Measurements from ENCODE around the gene TRPV3.
"Not testable (repeated sequence)": the region's sequence is repeated elsewhere in the genome, so short reads cannot be mapped to it uniquely, and the experiment has no call there.

TRPV3 gene

DNA sequence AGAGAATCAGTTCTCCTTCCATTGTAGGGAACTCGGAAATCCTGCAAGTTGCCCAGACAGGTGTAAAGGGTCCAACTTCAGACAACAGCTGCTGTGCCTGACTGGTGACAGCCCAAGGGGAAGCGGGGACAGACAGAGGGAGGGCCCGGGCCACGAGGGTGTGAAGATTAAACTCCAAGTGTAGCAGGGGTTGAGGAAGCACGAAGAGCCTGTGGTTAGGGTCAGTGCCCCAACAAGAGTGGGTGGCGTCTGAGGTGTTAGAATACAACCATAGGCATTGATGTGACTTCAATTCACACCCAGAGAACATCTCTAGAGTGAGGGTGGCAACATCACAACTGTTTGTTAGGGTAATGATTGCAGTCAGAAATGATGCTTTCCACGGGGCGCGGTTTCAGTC is 42.7 kb downstream of the TRPV3 start:
- Histone ChIP-seq H3K27me3 (ENCODE audit: low read depth, low read length) (no peaks in the 10 kb centered on the region), H3K9ac (ENCODE audit: low read length) (no peak overlapping the region), H3K4me1 (ENCODE audit: low read length) (no peaks in the 10 kb centered on the region), H3K79me2 (ENCODE audit: low read length) (no peaks in the 10 kb centered on the region), H3K27ac (ENCODE audit: low read length) (no peak overlapping the region), H3K9me3 (ENCODE audit: insufficient read depth, low read length) (no peaks in the 10 kb centered on the region), H3K36me3 (replicated peaks; ENCODE audit: low read depth, low read length) (no peaks in the 10 kb centered on the region), H2AFZ (ENCODE audit: low read depth, low read length) (no peak overlapping the region), H3K4me3 (ENCODE audit: low read length) (no peak overlapping the region), H3K4me2 (ENCODE audit: low read length) (no peak overlapping the region), H4K20me1 (ENCODE audit: insufficient read depth, low read length) (no peaks in the 10 kb centered on the region)
- no peak for TF ChIP-seq EZH2phosphoT487 (IDR thresholded peaks at IDR 0.05; ENCODE audit: low read depth)
- TF ChIP-seq, protein P1, sequence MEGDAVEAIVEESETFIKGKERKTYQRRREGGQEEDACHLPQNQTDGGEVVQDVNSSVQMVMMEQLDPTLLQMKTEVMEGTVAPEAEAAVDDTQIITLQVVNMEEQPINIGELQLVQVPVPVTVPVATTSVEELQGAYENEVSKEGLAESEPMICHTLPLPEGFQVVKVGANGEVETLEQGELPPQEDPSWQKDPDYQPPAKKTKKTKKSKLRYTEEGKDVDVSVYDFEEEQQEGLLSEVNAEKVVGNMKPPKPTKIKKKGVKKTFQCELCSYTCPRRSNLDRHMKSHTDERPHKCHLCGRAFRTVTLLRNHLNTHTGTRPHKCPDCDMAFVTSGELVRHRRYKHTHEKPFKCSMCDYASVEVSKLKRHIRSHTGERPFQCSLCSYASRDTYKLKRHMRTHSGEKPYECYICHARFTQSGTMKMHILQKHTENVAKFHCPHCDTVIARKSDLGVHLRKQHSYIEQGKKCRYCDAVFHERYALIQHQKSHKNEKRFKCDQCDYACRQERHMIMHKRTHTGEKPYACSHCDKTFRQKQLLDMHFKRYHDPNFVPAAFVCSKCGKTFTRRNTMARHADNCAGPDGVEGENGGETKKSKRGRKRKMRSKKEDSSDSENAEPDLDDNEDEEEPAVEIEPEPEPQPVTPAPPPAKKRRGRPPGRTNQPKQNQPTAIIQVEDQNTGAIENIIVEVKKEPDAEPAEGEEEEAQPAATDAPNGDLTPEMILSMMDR (IDR thresholded peaks at IDR 0.05; ENCODE audit: low read depth, low read length): no peak

GRCh38 chr17:3514167-3514566 is 43.4 kb downstream of the TRPV3 start:
- not testable (repeated sequence) for H2AFZ ChIP-seq (ENCODE audit: low read depth, low read length); H3K4me3 ChIP-seq (ENCODE audit: low read length); H3K4me1 ChIP-seq (ENCODE audit: low read length); H3K27me3 ChIP-seq (ENCODE audit: low read depth, low read length); H3K36me3 ChIP-seq (replicated peaks; ENCODE audit: low read depth, low read length); H3K79me2 ChIP-seq (ENCODE audit: low read length); H3K4me2 ChIP-seq (ENCODE audit: low read length); H3K9ac ChIP-seq (ENCODE audit: low read length); H3K27ac ChIP-seq (ENCODE audit: low read length); H3K9me3 ChIP-seq (ENCODE audit: insufficient read depth, low read length); H4K20me1 ChIP-seq (ENCODE audit: insufficient read depth, low read length)

DNA sequence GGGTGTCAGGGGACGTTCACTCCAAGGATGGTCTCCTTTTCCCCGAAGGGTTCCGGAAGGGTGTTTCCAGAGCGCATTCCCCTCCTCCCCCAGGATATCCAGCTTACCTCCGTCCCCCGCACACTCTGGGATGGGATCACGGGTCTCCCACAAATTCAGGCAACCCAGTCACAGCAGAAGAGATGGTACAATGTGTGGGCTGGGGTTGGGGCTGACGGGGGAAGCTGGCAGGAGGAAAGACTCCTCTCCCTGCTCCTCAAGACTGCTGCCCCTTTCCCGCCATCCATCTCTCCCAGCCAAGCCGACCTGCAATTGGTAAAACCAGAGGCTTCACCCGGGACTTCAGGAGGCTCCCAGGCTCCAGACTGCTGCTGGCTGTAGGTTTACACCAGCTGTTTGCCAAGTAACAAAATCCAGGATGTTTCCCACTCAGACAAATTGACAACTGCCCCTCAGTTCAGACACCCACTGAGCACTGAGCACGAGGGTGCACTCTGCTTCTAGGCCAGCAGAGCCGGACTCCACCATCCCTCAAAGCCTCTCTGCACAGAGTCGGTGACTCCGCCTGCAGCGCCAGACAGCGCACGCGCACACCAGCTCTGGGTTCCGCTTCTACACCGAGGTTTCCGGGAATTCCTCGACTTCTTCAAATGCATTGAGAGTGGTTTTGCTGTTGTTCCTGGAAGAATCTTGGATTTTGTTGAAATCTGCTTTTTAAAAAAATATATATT is 44.1 kb downstream of the TRPV3 start:
- no peak overlapping the region for H3K9ac ChIP-seq (ENCODE audit: low read length)
- H3K27me3 ChIP-seq (ENCODE audit: low read depth, low read length): no peaks in the 10 kb centered on the region
- no peaks in the 10 kb centered on the region for H3K4me1 ChIP-seq (ENCODE audit: low read length)
- H3K79me2 ChIP-seq (ENCODE audit: low read length): no peaks in the 10 kb centered on the region
- no peak overlapping the region for H3K27ac ChIP-seq (ENCODE audit: low read length)
- H3K4me3 ChIP-seq (ENCODE audit: low read length): no peak overlapping the region
- H3K9me3 ChIP-seq (ENCODE audit: insufficient read depth, low read length): no peaks in the 10 kb centered on the region
- no peak for TF ChIP-seq EZH2phosphoT487 (IDR thresholded peaks at IDR 0.05; ENCODE audit: low read depth)
- TF ChIP-seq, protein P1 (IDR thresholded peaks at IDR 0.05; ENCODE audit: low read depth, low read length): no peak
- H3K4me2 ChIP-seq (ENCODE audit: low read length): no peak overlapping the region
- no peaks in the 10 kb centered on the region for H4K20me1 ChIP-seq (ENCODE audit: insufficient read depth, low read length)
- no peak overlapping the region for H2AFZ ChIP-seq (ENCODE audit: low read depth, low read length)
- H3K36me3 ChIP-seq (replicated peaks; ENCODE audit: low read depth, low read length): no peaks in the 10 kb centered on the region

- no peak overlapping the region for H2AFZ ChIP-seq (ENCODE audit: low read depth, low read length)
- TF ChIP-seq EZH2phosphoT487 (IDR thresholded peaks at IDR 0.05; ENCODE audit: low read depth): no peak
- TF ChIP-seq, protein P1 (IDR thresholded peaks at IDR 0.05; ENCODE audit: low read depth, low read length): no peak
Observed at GRCh38 chr17:3512505-3513171, 45.0 kb downstream of the TRPV3 start.

More at GRCh38 chr17:3512505-3513171, 45.0 kb downstream of the TRPV3 start:
- no peak overlapping the region for H3K4me3 ChIP-seq (ENCODE audit: low read length)
- H3K27me3 ChIP-seq (ENCODE audit: low read depth, low read length): no peaks in the 10 kb centered on the region
- no peaks in the 10 kb centered on the region for H3K9me3 ChIP-seq (ENCODE audit: insufficient read depth, low read length)
- H3K9ac ChIP-seq (ENCODE audit: low read length): no peak overlapping the region
- no peaks in the 10 kb centered on the region for H3K4me1 ChIP-seq (ENCODE audit: low read length)
- H4K20me1 ChIP-seq (ENCODE audit: insufficient read depth, low read length): no peaks in the 10 kb centered on the region
- H3K4me2 ChIP-seq (ENCODE audit: low read length): no peak overlapping the region
- no peak overlapping the region for H3K27ac ChIP-seq (ENCODE audit: low read length)
- H3K79me2 ChIP-seq (ENCODE audit: low read length): no peaks in the 10 kb centered on the region
- no peaks in the 10 kb centered on the region for H3K36me3 ChIP-seq (replicated peaks; ENCODE audit: low read depth, low read length)

Data from OCI-LY3 (cell line).